ENCODE measurements around the gene FBXO42.

The FBXO42 gene

GRCh38 chr1:16244650-16245285 is 107.5 kb downstream of the FBXO42 start:
- in situ Hi-C loops (cut with MboI; ENCODE audit: low sequenced_read_pairs): no loop called here

GRCh38 chr1:16243936-16244649 is 108.2 kb downstream of the FBXO42 start:
- in situ Hi-C loops (cut with MboI; ENCODE audit: low sequenced_read_pairs): no loop called here

- in situ Hi-C loops (cut with MboI; ENCODE audit: low sequenced_read_pairs): no loop called here
Observed at GRCh38 chr1:16243215-16243610, 109.1 kb downstream of the FBXO42 start.

GRCh38 chr1:16242556-16243214 is 109.6 kb downstream of the FBXO42 start:
- in situ Hi-C loops (cut with MboI; ENCODE audit: low sequenced_read_pairs): no loop called here

GRCh38 chr1:16241221-16241708 is 111.0 kb downstream of the FBXO42 start:
- in situ Hi-C loops (cut with MboI; ENCODE audit: low sequenced_read_pairs): no loop called here

- in situ Hi-C loops (cut with MboI; ENCODE audit: low sequenced_read_pairs): no loop called here
Observed at GRCh38 chr1:16239972-16240491, 112.2 kb downstream of the FBXO42 start.

- in situ Hi-C loops (cut with MboI; ENCODE audit: low sequenced_read_pairs): no loop called here
Observed at GRCh38 chr1:16237343-16237830, 114.9 kb downstream of the FBXO42 start.

GRCh38 chr1:16236511-16237342 is 115.6 kb downstream of the FBXO42 start, which contains the start of gene CPLANE2:
CPLANE2 (minus strand) TSS chr1:16237183; CDS start chr1:16236742, 441 bp downstream.
- in situ Hi-C loops (cut with MboI; ENCODE audit: low sequenced_read_pairs): no loop called here

- in situ Hi-C loops (cut with MboI; ENCODE audit: low sequenced_read_pairs): no loop called here
Observed at GRCh38 chr1:16235944-16236510, 116.3 kb downstream of the FBXO42 start.

GRCh38 chr1:16235347-16235746 is 116.9 kb downstream of the FBXO42 start:
- in situ Hi-C loops (cut with MboI; ENCODE audit: low sequenced_read_pairs): no loop called here

- in situ Hi-C loops (cut with MboI; ENCODE audit: low sequenced_read_pairs): no loop called here
Observed at GRCh38 chr1:16233431-16233830, 118.8 kb downstream of the FBXO42 start.

GRCh38 chr1:16232316-16232710 is 120.0 kb downstream of the FBXO42 start:
- in situ Hi-C loops (cut with MboI; ENCODE audit: low sequenced_read_pairs): no loop called here

GRCh38 chr1:16231331-16232315 is 120.7 kb downstream of the FBXO42 start:
- in situ Hi-C loops (cut with MboI; ENCODE audit: low sequenced_read_pairs): no loop called here

GRCh38 chr1:16230744-16231143 is 121.5 kb downstream of the FBXO42 start:
- in situ Hi-C loops (cut with MboI; ENCODE audit: low sequenced_read_pairs): no loop called here

- in situ Hi-C loops (cut with MboI; ENCODE audit: low sequenced_read_pairs): no loop called here
Observed at GRCh38 chr1:16229976-16230740, 122.1 kb downstream of the FBXO42 start.

- in situ Hi-C loops (cut with MboI; ENCODE audit: low sequenced_read_pairs): no loop called here
Observed at GRCh38 chr1:16226490-16227179, 125.6 kb downstream of the FBXO42 start.

GRCh38 chr1:16226129-16226489 is 126.2 kb downstream of the FBXO42 start:
- in situ Hi-C loops (cut with MboI; ENCODE audit: low sequenced_read_pairs): no loop called here

GRCh38 chr1:16224472-16224871 is 127.8 kb downstream of the FBXO42 start:
- in situ Hi-C loops (cut with MboI; ENCODE audit: low sequenced_read_pairs): no loop called here
